ENCODE data around the gene TRPM7. TPM values are rescaled to one million over a fixed set of nuclear protein-coding genes. Genes with fewer than 3 reads are reported as not detected.
A peak's percentile ranks its signal among the peaks of the same experiment; 100 is the strongest.

The TRPM7 gene
- total and polyA plus RNA-seq, 9 of the 15 experiments (the other 6 are each of a cell fraction or from before 2014, with no cell fraction given): 12.3 to 59.2 (median 31.5) TPM

DNA sequence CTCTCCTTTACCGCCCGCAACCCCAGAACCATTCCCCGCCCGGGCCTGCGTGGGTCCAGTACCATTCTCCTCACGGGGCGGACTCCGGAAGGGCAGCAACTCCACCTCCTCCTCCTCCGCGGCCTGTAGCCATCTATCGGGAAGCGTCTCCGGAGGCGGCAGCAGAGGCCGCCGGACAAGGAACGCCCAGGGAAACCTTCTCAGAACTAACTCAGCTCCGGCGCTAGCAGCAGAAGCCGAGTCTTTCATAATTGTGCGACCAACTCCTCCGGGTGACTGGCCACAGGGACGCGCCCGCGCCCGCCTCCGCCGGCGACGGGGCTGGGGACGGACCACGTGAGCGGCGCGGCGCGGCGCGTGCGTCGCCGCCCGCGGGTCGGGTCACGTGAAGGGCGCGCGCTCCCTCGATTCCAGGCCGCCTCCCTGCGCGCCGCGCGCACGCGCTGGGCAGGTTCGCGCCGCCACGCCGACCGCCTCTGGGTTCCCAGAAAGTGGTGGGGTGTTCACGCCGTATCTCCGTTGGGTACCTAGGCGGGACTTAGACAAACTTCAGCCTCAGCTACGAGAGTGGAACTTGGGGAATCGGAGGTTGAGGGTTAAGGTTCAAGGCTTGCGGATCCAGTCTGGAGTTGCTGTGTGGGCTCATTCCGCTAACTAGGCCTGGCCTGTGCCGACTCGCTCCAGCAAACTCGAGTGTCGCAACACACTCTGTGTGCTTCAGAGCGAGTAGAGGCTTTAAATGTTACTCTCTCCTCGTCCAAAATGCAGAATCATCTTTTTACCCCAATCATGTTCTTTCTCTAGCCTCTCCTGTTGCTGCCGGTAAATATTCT lies at the start of gene TRPM7 (continued):
- TF ChIP-seq, protein P1, sequence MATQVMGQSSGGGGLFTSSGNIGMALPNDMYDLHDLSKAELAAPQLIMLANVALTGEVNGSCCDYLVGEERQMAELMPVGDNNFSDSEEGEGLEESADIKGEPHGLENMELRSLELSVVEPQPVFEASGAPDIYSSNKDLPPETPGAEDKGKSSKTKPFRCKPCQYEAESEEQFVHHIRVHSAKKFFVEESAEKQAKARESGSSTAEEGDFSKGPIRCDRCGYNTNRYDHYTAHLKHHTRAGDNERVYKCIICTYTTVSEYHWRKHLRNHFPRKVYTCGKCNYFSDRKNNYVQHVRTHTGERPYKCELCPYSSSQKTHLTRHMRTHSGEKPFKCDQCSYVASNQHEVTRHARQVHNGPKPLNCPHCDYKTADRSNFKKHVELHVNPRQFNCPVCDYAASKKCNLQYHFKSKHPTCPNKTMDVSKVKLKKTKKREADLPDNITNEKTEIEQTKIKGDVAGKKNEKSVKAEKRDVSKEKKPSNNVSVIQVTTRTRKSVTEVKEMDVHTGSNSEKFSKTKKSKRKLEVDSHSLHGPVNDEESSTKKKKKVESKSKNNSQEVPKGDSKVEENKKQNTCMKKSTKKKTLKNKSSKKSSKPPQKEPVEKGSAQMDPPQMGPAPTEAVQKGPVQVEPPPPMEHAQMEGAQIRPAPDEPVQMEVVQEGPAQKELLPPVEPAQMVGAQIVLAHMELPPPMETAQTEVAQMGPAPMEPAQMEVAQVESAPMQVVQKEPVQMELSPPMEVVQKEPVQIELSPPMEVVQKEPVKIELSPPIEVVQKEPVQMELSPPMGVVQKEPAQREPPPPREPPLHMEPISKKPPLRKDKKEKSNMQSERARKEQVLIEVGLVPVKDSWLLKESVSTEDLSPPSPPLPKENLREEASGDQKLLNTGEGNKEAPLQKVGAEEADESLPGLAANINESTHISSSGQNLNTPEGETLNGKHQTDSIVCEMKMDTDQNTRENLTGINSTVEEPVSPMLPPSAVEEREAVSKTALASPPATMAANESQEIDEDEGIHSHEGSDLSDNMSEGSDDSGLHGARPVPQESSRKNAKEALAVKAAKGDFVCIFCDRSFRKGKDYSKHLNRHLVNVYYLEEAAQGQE (IDR thresholded peaks at IDR 0.05; ENCODE audit: borderline replicate concordance): peak; percentile 90
- TF ChIP-seq, protein P1 (CRISPR knock-in tag; IDR thresholded peaks at IDR 0.05; ENCODE audit: low read depth): peak; percentile 36; the same call in 1 of the 2 replicates
